Breast epithelium (tissue), 4 donors: ENCODE data around the gene CCDC107. TPM values are rescaled to one million over a fixed set of nuclear protein-coding genes. Genes with fewer than 3 reads are reported as not detected.
A peak's percentile ranks its signal among the peaks of the same experiment; 100 is the strongest.

Source experiments
- DNase-seq, 2 donors: peaks; one replicate each; pipeline ENCODE4 v3.0.0-alpha.2; 2019; ENCODE audit warnings: low spot score in 2 of 2
- H3K27ac ChIP-seq, 2 donors: fragments of 200-600 bp; sonication (generic) in 1 of 2; one replicate each; pipeline ENCODE4 v1.5.1; 2016 to 2019; ENCODE audit warnings: mild to moderate bottlenecking in 1 of 2
- H3K27me3 ChIP-seq, 2 donors: fragments of 200-600 bp; sonication (generic) in 1 of 2; one replicate each; pipeline versions ENCODE4 v1.5.1 to v1.6.0; 2017 to 2019; ENCODE audit warnings: control low read depth in 1 of 2, mild to moderate bottlenecking in 1 of 2
- H3K36me3 ChIP-seq: fragments of 200-600 bp; one replicate; pipeline ENCODE4 v1.5.1; 2019
- H3K4me1 ChIP-seq, 2 donors: fragments of 200-600 bp; sonication (generic); one replicate each; pipeline ENCODE4 v1.5.1; 2016 to 2019; ENCODE audit warnings: control low read depth in 1 of 2
- H3K4me3 ChIP-seq, 3 donors: fragments of 200-600 bp; sonication (generic); 1 replicate in 2 of 3; 2 replicates in 1 of 3; pipeline ENCODE4 v1.5.1; 2016 to 2019; ENCODE audit warnings: mild to moderate bottlenecking in 3 of 3, moderate library complexity in 2 of 3
- H3K9me3 ChIP-seq, 2 donors: fragments of 200-600 bp; sonication (generic) in 1 of 2; one replicate each; pipeline ENCODE4 v1.5.1; 2016 to 2019; ENCODE audit warnings: control low read depth in 1 of 2
- POLR2A ChIP-seq: fragments of 450-650 bp; IDR thresholded peaks from one replicate; pipeline ENCODE4 v1.6.1; 2016; ENCODE audit warnings: antibody characterized with exemption, mild to moderate bottlenecking, moderate library complexity
- POLR2AphosphoS5 ChIP-seq, 3 donors: sonication (generic); formaldehyde crosslinking; IDR thresholded peaks; one replicate each; pipeline ENCODE4 v1.6.1; 2017; ENCODE audit warnings: antibody characterized with exemption in 3 of 3
- intact Hi-C: fragments of 100-400 bp; cut with DNase I; formaldehyde crosslinking; loops from one replicate; pipeline ENCODE4 v1.15.1; 2023; ENCODE audit warnings: low total_unique reads
- total RNA-seq, 3 donors: library from RNA; depleted of rRNA; stranded (reverse); fragments of >200 nt; gene quantifications; one replicate each; pipeline ENCODE4 v1.1.0, GENCODE V29; 2016
- TF ChIP-seq, protein P1 (sequence below), 3 donors: fragments of 450-650 bp; IDR thresholded peaks; one replicate each; pipeline ENCODE4 v1.5.1; 2016 to 2017; ENCODE audit warnings: antibody characterized with exemption in 3 of 3, mild to moderate bottlenecking in 3 of 3, moderate library complexity in 3 of 3

The CCDC107 gene
- total RNA-seq, 3 donors from 2014 or later: 18.3 to 102 (median 35.4) TPM

DNA sequence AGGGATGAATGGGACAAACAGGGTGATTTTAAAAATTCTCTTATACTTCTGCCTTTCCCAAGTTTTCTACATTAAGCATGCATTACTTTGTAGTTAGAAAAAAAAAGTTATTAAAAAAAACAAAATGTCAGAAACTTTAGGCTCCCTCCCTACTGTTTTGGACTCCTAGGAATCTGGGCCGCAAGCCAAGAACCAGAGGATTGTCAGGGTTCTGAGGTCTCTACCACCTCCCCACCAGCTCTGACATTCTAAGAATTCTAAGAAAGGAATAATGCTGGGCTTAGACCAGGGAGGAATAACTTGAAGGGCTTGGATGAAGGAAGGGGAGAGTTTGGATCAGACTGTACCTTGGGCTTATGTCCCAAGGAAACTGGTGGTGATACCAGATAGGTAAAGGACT, 8.0 kb downstream of the CCDC107 start:
- no peaks in the 10 kb centered on the region for H3K9me3 ChIP-seq
- intact Hi-C loops: no loop called here
- no peak overlapping the region for H3K27ac ChIP-seq

DNA sequence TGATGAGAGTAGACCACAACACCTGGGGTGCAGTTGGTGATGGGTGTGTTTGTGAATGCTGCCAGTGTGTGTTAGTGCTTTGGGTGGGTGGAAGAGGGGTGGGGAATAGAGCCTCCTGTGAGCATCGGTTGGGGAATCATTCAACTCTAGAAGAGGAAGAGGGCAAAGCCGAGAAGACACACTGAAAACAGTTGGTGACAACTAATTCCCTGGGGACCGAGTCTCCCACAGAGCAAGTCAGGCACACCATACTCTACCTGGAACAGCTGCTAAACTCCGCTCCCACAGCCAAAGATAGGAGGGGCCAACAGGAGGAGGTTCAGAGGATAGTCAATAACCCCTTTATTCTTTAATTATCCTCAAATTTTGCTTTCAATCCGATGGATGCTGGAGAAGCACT, 8.5 kb downstream of the CCDC107 start:
- no peaks in the 10 kb centered on the region for H3K9me3 ChIP-seq
- no peaks in the 10 kb centered on the region for H3K4me1 ChIP-seq
- H3K27me3 ChIP-seq: no peaks in the 10 kb centered on the region
- no peak overlapping the region for H3K4me3 ChIP-seq
- DNase-seq: no peak
- no peaks in the 10 kb centered on the region for H3K36me3 ChIP-seq
- intact Hi-C loops: no loop called here
- no peak overlapping the region for H3K27ac ChIP-seq
- TF ChIP-seq, protein P1, sequence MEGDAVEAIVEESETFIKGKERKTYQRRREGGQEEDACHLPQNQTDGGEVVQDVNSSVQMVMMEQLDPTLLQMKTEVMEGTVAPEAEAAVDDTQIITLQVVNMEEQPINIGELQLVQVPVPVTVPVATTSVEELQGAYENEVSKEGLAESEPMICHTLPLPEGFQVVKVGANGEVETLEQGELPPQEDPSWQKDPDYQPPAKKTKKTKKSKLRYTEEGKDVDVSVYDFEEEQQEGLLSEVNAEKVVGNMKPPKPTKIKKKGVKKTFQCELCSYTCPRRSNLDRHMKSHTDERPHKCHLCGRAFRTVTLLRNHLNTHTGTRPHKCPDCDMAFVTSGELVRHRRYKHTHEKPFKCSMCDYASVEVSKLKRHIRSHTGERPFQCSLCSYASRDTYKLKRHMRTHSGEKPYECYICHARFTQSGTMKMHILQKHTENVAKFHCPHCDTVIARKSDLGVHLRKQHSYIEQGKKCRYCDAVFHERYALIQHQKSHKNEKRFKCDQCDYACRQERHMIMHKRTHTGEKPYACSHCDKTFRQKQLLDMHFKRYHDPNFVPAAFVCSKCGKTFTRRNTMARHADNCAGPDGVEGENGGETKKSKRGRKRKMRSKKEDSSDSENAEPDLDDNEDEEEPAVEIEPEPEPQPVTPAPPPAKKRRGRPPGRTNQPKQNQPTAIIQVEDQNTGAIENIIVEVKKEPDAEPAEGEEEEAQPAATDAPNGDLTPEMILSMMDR (IDR thresholded peaks at IDR 0.05): no peak
- TF ChIP-seq POLR2AphosphoS5 (IDR thresholded peaks at IDR 0.05) (no peak), POLR2A (no peak)

More for the DNA sequence above, 8.0 kb downstream of the CCDC107 start:
- no peak for DNase-seq
- Histone ChIP-seq H3K27me3 (no peaks in the 10 kb centered on the region), H3K4me1 (no peaks in the 10 kb centered on the region), H3K4me3 (no peak overlapping the region), H3K36me3 (no peaks in the 10 kb centered on the region)
- TF ChIP-seq, protein P1 (IDR thresholded peaks at IDR 0.05): no peak
- no peak for TF ChIP-seq POLR2AphosphoS5 (IDR thresholded peaks at IDR 0.05)
- no peak for TF ChIP-seq POLR2A

DNA sequence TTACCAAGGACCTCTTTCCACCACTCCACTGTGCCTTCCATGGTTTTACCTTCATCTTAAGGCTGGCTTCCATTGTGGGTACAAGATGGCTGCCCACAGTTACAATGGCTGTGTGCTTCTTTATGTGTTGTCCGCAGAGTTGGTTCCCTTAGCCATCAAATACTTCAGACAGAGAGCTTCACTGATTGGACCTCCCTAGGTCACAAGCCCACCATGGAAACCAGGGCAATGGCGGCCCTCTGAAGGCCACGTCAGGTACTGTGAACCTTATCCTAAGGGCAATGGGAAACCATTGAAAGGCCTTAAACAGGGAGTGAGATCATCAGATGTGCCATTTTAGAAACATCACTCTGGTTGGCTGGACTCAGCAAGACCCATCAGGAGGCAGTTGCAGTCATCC, 9.8 kb downstream of the CCDC107 start:
- intact Hi-C loops: no loop called here
- Histone ChIP-seq H3K4me1 (no peaks in the 10 kb centered on the region), H3K4me3 (no peak overlapping the region), H3K9me3 (no peaks in the 10 kb centered on the region), H3K36me3 (no peaks in the 10 kb centered on the region), H3K27ac (no peak overlapping the region), H3K27me3 (no peaks in the 10 kb centered on the region)
- TF ChIP-seq, protein P1 (IDR thresholded peaks at IDR 0.05): no peak
- TF ChIP-seq POLR2A: no peak
- no peak for TF ChIP-seq POLR2AphosphoS5 (IDR thresholded peaks at IDR 0.05)
- DNase-seq: no peak

DNA sequence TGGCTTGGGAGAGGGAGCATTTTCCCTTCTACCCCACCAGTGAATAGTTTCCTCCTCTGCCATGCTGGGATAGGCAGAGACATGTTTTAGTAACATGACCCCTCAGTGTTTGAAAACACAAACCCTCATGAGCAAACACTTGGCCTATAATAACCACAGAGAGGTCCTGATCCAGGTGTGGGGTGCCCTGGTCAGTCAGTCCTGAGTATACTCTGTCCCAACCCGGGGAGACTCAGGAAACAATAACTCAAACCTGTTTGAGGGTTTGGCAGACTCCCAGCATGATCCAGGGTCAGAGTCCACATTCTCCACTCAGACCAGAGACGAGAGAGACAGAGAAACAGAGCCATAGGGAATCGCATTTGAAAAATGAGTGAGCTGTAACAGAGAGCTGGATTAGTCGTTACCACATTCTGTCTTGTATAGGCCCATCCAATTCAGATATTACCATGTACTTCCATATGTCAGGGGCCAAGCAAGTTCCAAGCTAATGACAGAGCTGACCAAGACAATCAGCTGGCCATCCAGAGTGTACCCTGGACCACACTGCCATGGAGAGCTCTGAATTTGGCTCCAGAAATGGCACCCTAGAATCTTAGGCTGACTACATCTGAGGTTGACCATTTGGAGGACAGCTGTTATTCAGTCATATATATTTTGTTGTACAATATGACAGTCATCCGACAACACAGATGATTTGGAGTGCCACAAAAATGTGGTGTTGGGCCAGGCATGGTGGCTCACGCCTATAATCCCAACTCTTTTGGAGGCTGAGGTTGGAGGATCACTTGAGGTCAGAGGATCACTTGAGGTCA, 11.4 kb downstream of the CCDC107 start:
- H3K27me3 ChIP-seq: no peaks in the 10 kb centered on the region
- no peaks in the 10 kb centered on the region for H3K36me3 ChIP-seq
- no peaks in the 10 kb centered on the region for H3K4me1 ChIP-seq
- intact Hi-C loops: no loop called here
- no peak for DNase-seq
- H3K27ac ChIP-seq: peak overlapping the region in 1 of 2 donors; percentile 27
- no peaks in the 10 kb centered on the region for H3K9me3 ChIP-seq
- H3K4me3 ChIP-seq: no peak overlapping the region
- no peak for TF ChIP-seq POLR2A
- no peak for TF ChIP-seq POLR2AphosphoS5 (IDR thresholded peaks at IDR 0.05)
- TF ChIP-seq, protein P1 (IDR thresholded peaks at IDR 0.05): no peak
